ENCODE results near the gene SRC.
"Not testable (repeated sequence)": the region's sequence is repeated elsewhere in the genome, so short reads cannot be mapped to it uniquely, and the experiment has no call there.

SRC gene

DNA sequence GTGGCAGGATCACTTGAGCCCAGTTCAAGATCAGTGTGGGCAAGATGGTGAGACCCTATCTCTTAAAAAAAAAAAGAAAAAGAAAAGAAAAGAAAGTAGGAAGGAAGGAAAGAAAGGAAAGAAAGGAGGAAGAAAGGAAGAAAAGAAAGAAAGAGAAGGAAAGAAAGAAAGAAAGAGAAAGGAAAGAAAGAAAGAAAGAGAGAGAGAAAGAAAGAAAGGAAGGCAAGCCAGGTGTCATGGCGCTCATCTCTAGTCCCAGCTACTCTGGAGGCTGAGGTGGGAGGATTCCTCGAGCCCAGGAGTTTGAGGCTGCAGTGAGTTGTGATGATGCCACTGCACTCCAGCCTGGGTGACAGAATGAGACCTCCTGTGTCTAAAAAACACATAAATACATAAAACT, 11.5 kb upstream of the SRC start:
- no peak overlapping the region for H3K27ac ChIP-seq
- no peaks in the 10 kb centered on the region for H3K27me3 ChIP-seq
- no peaks in the 10 kb centered on the region for H4K20me1 ChIP-seq
- no peaks in the 10 kb centered on the region for H3K36me3 ChIP-seq
- H3K9me3 ChIP-seq, result no peaks in the 10 kb centered on the region
- no peak for TF ChIP-seq Cebpa-rat (IDR thresholded peaks at IDR 0.05)
- no peak overlapping the region for H3K4me2 ChIP-seq
- no peak overlapping the region for H3K9ac ChIP-seq
- H3K4me1 ChIP-seq, result peaks cover 44% of the 10 kb centered on the region
- no peak overlapping the region for H3K4me3 ChIP-seq

DNA sequence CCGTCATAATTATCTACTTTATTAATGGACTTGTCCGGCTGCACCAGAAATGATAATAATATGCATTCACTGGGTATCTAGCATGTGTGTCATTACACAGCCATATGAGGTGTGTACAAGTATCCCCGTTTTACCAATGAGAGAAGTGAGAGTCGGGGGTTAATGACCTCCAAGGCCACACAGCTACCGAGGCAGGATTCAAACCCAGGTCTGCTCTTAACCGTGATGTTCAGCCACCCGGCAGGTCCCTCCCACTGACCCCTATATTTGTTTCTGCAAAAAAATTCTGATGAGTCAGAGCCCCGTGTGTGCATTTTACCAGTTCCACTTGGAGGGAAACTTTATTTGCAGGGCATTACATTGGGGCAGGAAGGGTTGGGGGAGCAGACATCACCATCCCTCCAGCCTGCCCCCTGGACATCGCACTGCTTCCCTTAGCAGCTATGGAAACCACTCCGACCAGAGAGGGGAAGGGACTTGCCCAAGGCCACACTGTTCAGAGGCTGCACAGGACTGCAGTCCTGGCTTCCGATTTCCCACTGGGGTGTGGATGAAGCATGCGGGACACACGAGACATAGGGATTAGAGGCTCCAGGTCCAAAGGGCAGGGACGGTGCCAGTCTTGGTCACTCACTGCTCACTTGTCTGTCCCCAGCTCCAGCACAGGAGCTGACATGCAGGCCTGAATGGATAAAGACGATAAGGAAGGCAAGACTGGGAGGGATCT, 10.1 kb upstream of the SRC start:
- Histone ChIP-seq H3K27me3 (no peaks in the 10 kb centered on the region), H3K4me2 (peak overlapping the region; percentile 84), H3K36me3 (no peaks in the 10 kb centered on the region), H3K27ac (peak overlapping the region; percentile 24; the same call in 1 of the 2 replicates), H3K4me3 (no peak overlapping the region), H3K9ac (peak overlapping the region; percentile 11; the same call in 1 of the 2 replicates), H3K9me3 (no peaks in the 10 kb centered on the region), H3K4me1 (peaks cover 44% of the 10 kb centered on the region), H4K20me1 (no peaks in the 10 kb centered on the region)
- TF ChIP-seq Cebpa-rat (IDR thresholded peaks at IDR 0.05), result no peak

DNA sequence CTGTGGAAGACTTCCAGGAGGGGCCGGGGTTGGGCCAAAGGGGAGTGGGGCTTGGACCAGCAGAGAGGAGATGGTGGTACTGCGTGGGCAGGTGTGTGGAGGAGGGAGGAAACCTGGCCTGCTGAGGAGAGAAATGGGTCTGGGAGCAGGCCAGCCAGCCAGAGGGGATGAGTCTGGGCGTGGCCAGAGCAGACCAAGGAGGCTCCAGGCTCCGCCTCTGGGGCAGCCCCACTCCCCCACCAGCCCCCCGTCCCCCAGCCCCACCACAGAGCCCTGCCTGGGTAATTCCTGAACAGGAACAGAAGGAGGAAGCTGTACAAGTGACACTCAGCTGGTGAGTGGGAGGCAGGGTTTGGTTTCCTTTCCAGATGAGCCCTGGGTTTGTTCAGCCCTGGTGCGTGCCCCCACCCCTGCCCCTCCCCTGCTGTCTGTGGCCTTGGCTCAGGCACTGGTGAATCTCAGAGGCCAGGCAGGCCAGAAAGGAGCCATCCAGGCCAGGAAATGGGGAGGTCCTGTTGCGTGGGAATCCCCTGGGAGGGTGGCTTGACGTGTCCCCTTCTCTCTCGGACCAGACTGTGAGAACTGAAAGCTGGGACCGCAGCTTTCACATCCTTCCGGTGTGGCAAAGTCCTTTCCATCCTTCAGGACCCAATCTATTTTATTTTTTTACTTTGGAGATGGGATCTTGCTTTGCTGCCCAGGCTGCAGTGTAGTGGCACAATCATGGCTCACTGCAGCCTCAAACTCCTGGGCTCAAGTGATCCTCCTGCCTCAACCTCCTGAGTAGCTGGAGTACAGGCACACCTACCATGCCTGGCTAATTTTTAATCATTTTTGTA, 9.4 kb upstream of the SRC start:
- Histone ChIP-seq H3K9me3 (no peaks in the 10 kb centered on the region), H3K4me1 (peaks cover 44% of the 10 kb centered on the region), H3K4me3 (no peak overlapping the region), H3K27me3 (no peaks in the 10 kb centered on the region), H3K36me3 (no peaks in the 10 kb centered on the region), H4K20me1 (no peaks in the 10 kb centered on the region), H3K4me2 (peak overlapping the region; percentile 84), H3K27ac (peak overlapping the region; percentile 56), H3K9ac (0 out of 2 replicates have a peak overlapping the region, but pooled peaks have one; percentile 38)
- TF ChIP-seq Cebpa-rat (IDR thresholded peaks at IDR 0.05), result no peak

DNA sequence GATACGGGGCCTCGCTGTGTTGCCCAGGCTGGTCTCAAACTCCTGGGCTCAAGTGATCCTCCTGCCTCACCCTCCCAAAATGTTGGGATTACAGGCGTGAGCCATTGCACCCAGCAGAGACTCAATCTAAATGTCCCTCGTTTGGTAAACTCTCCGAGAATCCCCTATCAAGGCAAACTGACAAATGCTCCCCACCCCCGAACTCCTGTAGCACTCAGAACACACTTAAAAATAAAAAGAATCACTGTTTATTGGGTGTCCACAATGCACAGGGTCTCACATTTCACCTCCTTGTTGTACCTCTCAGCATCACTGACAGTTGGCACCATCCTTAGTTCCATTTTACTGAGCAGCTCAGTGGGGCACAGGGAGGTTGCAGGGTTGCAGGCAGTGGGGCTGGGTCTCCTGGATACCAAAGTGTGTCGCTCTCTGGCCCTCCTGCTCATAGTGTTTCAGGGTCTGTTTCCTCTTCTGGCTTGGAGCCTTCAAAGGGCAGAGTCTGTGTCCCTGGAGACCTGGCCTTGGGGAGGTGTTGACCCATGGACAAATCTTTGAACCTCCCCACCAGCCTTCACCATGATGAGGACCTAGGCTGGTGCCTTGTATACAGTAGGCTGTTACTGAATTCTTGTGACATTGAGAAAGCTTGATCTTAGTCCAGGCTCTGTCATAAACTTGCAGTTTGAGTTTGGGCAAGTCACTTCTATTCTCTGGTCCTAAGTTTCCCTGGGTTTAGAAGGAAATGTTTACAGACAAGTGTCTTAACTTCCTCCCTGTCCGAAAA, 8.5 kb upstream of the SRC start:
- Histone ChIP-seq H3K27ac (peak overlapping the region; percentile 56), H3K9ac (0 out of 2 replicates have a peak overlapping the region, but pooled peaks have one; percentile 44), H4K20me1 (no peaks in the 10 kb centered on the region), H3K4me2 (peak overlapping the region; percentile 84), H3K27me3 (no peaks in the 10 kb centered on the region), H3K4me3 (no peak overlapping the region), H3K4me1 (peaks cover 44% of the 10 kb centered on the region), H3K36me3 (no peaks in the 10 kb centered on the region), H3K9me3 (no peaks in the 10 kb centered on the region)
- TF ChIP-seq Cebpa-rat (IDR thresholded peaks at IDR 0.05), result no peak

DNA sequence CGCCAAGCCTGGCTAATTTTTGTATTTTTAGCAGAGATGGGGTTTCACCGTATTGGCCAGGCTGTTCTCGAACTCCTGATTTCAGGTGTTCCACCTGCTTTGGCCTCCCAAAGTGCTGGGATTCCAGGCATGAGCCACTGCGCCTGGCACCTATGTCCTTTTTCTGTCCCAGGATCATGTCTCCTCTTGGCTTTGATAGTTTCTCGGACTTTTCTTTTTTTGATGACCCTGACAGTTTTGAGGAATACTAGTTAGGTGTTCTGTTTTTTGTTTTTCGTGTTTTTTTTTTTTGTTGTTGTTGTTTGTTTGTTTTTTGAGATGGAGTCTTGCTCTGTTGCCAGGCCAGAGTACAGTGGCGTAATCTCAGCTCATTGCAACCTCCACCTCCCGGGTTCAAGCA, 7.6 kb upstream of the SRC start:
- H3K27me3 ChIP-seq, H4K20me1 ChIP-seq, H3K9me3 ChIP-seq, H3K4me2 ChIP-seq, H3K27ac ChIP-seq, H3K9ac ChIP-seq, H3K36me3 ChIP-seq, H3K4me3 ChIP-seq: not testable (repeated sequence)
- peaks cover 51% of the 10 kb centered on the region for H3K4me1 ChIP-seq

DNA sequence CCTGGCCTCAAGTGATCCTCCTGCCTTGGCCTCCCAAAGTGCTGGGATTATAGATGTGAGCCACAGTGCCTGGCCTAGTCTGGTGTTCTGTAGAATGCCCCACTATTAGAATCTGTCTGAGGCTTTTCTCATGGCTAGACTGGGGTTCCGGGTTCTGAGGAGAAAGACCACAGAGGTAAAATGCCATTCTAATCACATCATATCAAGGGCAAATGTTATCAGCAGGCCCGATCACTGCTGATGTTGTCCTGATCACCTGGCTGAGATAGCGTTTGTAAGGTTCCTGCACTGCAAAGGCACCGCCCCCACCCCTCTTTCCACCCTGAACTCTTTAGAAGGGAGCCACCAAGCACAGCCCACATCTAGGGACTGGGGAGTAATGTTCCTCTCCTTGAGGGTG, 6.7 kb upstream of the SRC start:
- no peak overlapping the region for H3K4me2 ChIP-seq

DNA sequence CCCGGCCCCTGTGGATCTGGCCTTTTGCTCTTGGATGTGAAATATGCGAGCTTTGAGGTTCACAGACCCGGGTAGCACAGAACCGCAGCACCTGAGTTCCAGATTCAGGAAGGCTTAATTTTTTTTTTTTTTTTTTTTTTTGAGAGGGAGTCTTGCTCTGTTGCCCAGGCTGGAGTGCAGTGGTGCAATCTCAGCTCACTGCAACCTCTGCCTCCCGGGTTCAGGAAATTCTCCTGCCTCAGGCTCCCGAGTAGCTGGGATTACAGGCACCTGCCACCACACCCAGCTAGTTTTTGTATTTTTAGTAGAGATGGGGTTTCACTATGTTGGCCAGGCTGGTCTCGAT, 6.2 kb upstream of the SRC start:
- not testable (repeated sequence) for H4K20me1 ChIP-seq, H3K4me3 ChIP-seq, H3K27ac ChIP-seq, H3K27me3 ChIP-seq, H3K36me3 ChIP-seq, H3K9me3 ChIP-seq, H3K4me2 ChIP-seq, H3K9ac ChIP-seq
- peaks cover 55% of the 10 kb centered on the region for H3K4me1 ChIP-seq

More for the DNA sequence above, 6.7 kb upstream of the SRC start:
- H3K27ac ChIP-seq, result no peak overlapping the region
- no peak for TF ChIP-seq Cebpa-rat (IDR thresholded peaks at IDR 0.05)
- H3K4me1 ChIP-seq, result peaks cover 53% of the 10 kb centered on the region
- H3K4me3 ChIP-seq, result no peak overlapping the region
- no peak overlapping the region for H3K9ac ChIP-seq
- no peaks in the 10 kb centered on the region for H3K9me3 ChIP-seq
- no peaks in the 10 kb centered on the region for H4K20me1 ChIP-seq
- no peaks in the 10 kb centered on the region for H3K27me3 ChIP-seq
- no peaks in the 10 kb centered on the region for H3K36me3 ChIP-seq

DNA sequence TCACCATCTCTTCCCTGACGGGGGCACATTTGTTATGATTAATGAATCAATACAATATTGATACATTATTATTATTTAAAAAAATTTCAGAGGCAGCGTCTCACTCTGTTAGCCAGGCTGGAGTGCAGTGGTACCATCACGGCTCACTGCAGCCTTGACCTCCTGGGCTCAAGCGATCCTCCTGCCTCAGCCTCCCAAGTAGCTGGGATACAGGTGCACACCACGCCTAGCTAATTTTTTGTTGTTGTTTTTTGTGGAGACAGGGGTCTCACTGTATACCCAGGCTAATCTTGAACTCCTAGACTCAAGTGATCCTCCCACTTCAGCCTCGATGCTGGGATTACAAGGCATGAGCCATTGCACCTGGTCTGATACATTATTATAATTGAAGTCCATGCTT, 4.9 kb upstream of the SRC start:
- Histone ChIP-seq H3K27ac (no peak overlapping the region), H3K4me2 (no peak overlapping the region), H3K27me3 (no peaks in the 10 kb centered on the region), H3K4me1 (peaks cover 51% of the 10 kb centered on the region), H3K36me3 (no peaks in the 10 kb centered on the region), H3K4me3 (no peak overlapping the region), H3K9ac (no peak overlapping the region), H3K9me3 (no peaks in the 10 kb centered on the region), H4K20me1 (no peaks in the 10 kb centered on the region)
- no peak for TF ChIP-seq Cebpa-rat (IDR thresholded peaks at IDR 0.05)

DNA sequence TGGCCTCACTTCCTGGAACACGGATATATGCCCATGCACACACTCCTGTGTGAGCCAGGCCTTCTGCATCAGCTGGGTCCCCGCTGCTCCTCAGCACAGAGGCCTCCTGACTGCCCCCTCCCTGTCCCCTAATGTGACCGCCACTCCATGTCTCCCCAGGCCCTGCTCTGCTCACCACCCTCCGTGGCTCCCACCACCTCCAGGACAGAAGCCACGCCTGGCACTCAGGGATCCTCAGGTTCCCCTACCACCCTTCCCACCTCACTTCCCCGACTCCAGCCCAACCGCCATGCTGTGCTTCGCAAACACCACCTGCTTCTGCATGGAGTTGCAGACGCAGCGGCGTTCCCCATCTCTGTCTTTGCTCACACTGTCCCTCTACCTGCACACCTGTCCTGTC, 4.3 kb upstream of the SRC start:
- TF ChIP-seq Cebpa-rat (IDR thresholded peaks at IDR 0.05), result no peak
- Histone ChIP-seq H4K20me1 (no peaks in the 10 kb centered on the region), H3K4me1 (peaks cover 47% of the 10 kb centered on the region), H3K9me3 (no peaks in the 10 kb centered on the region), H3K27ac (no peak overlapping the region), H3K4me3 (no peak overlapping the region), H3K36me3 (no peaks in the 10 kb centered on the region), H3K9ac (no peak overlapping the region), H3K4me2 (no peak overlapping the region), H3K27me3 (no peaks in the 10 kb centered on the region)

All from BLaER1 (cell line).